GM21360 (cell line): ENCODE measurements around the gene P3H2.
A peak's percentile ranks its signal among the peaks of the same experiment; 100 is the strongest.

Source experiments
- ATAC-seq: cut with Tn5 transposase; IDR thresholded peaks from one replicate; pipeline ENCODE4 v1.9.1; 2021; ENCODE audit warnings: mild to moderate bottlenecking, moderate library complexity; ENCODE audit not compliant: unreplicated experiment

P3H2 gene

GRCh38 chr3:190058521-190059241 lies 62.0 kb downstream of the P3H2 start:
- ATAC-seq: no peak

DNA sequence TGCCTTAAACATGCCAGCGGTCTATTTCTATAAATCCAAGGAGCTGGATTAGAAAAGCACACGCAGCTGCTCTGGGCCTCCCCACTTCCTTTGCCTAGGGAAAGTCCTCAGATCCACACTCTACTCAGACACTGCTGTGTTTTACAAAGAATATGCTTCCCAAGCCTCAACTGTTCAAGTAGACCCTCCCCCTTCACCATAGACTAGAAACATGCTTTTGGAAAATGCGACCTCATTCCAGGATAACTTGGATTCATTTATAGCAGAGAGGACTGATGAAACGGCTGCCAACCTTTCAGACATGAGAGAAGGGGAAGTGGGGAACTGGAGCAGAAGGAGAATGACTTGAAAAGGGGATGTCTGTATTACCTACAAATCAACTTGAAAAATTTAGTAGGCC lies 64.0 kb downstream of the P3H2 start:
- ATAC-seq: no peak

DNA sequence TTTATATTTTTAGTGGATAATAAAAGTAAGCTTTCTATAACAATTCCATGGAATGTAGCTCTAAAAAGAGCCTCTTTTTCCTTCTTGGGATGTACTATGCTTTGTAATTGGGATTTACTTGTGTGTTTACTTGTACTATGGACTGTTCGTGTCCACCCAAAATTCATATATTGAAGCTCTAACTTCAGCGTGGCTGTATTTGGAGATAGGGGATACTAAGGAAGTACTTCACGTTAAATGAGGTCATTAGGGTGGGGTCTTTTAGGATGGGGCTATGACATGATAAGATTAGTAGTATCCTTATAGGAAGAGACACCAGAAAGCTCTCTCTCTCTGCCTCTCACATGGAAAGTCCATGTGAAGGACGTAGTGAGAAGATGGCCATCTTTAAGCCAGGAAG lies 64.9 kb downstream of the P3H2 start:
- no peak for ATAC-seq

DNA sequence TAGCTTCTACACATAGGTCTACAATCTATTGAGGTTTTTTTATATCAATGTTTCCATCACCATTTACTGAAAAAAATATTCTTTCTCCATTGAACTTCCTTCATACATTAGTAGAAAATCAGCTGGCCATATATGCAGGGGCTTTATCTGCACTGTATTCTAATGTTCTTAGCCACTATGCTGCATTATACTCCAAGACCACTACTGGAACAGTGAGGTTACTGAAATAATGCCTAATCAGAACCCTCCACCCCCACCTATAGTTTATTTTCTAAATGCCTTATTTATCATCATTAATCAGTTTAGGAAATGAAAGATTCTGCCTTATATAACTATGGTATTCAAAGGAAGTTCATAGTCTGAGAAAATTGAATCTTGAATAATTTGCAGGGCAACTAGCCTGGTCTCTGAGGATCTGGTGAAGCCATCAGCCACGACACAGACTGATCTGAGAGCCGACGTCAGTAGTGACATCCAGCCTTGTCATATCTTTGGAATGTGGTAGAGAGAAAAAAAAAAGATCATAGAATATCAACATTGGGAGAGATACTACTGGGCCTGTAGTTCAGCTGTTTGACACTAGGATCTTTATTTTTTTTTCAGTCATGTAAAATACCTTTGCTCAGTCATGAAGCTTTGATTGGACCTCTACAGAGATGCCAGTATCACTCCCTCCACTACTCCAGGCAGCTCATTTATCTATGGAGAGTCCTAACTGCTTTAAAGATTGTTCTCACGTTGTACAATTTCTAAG lies 66.6 kb downstream of the P3H2 start:
- no peak for ATAC-seq

GRCh38 chr3:190051641-190052040 lies 69.1 kb downstream of the P3H2 start:
- ATAC-seq: no peak

GRCh38 chr3:190048932-190049441 lies 71.7 kb downstream of the P3H2 start:
- no peak for ATAC-seq

- no peak for ATAC-seq
These were observed 75.7 kb downstream of the P3H2 start for GRCh38 chr3:190044974-190045373.

DNA sequence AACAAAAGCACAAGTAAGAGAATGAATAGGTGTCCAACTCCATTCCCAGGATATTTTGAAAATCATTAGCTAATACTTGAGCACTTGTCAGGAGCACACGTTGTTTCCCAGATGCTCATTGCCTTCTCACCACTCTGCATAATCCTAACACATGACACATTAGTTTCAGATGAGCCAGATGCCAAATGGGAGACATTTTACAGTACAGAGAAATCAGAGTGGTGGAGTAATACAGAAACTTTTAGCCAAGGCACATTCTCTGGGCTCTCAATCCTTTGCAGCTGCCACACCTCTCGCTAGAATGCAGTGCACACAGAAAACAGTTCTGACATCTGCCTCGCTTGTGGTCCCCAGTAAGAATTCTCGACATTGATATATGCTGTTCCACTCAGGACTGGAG lies 76.6 kb downstream of the P3H2 start:
- ATAC-seq: no peak

- no peak for ATAC-seq
These were observed 77.0 kb downstream of the P3H2 start for GRCh38 chr3:190043741-190044140.

- no peak for ATAC-seq
These were observed 78.1 kb downstream of the P3H2 start for GRCh38 chr3:190042558-190042957.

DNA sequence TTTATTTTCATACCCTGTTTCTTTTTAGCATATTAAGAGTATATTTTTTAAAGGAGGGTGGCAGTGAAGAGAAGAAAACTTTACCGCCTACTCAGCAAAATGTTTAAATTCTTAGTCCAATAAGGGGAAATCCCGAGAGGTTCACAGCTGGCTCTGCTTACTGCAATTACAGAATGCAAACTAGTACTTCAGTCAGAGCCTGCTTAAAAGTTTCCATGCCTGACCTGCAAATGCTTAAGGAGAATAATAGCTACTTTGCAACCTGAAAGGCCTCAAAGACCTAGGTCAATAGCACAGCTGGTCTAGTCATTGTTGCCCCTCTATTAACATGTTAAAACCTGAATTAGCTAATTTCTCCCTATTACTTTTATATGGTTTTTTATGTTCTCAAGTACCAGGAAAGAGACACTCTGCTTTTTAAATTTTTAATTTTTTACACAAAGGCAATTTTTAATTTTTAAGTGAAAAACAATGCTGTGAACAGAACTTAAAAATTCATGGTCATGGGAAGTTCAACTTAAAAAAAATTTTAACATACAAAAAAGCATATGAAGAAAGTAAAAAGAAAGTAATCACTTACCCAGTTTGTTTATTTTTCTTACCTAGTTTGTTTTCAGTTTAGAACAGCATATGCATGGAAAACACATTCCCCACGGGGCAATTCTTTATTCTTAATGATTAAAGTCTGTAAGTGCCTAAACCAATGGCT lies 79.2 kb downstream of the P3H2 start:
- peak; percentile 67 for ATAC-seq

DNA sequence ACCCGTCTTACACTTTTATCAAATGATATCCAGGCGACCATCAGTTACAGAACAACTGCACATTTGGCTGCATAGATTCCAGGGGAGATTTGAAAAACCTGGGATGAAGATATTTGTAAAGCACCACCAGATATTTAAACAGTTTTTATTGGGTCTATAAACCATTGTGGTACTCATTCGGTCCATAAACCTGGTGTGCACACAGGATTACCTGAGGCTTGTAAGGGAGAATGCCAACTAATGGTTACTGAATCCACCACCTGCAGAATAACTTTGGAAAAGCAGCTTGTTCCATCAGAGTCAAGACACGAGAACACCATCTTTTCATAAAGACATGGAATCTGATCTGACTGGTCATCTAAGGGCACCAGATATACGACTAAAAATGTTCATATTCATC lies 80.6 kb downstream of the P3H2 start:
- ATAC-seq: no peak

- no peak for ATAC-seq
These were observed 82.4 kb downstream of the P3H2 start for GRCh38 chr3:190038050-190038933.

DNA sequence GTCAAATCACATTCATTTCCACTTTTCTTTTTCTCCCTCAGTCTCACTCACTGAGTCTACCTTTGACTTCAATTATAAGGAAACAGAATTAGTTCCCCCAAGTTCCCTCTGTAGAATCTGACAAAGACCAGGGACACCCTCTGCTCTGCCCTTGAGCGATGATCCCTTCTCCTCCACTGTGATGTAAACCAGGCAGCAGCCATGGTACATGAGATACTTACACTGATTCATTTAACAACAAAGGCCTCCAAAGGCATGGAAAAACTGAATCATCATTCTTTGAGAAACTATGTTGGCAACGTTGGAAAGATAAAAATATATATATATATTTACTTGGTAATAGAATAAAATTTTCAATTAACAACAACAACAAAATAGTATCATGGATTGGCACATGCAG lies 84.1 kb downstream of the P3H2 start:
- no peak for ATAC-seq

DNA sequence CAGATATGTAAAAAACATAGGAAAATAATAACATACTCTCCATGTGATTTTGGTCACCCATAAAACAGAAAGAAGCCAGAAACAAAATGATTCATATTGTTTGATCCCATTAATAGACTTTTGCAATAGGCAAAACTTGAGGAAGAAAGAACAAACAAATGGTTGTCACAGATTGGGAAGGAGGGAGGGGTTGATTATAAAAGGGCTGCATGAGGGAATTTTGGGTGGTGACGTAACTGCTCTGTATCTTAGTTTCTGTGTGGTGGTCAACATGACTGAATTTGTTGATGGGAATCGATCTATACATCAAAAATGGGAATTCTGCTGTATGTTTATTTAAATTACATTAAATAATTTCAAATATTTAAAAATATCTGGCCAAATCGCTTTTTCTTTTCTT lies 86.3 kb downstream of the P3H2 start:
- no peak for ATAC-seq

- ATAC-seq: no peak
These were observed 87.8 kb downstream of the P3H2 start for GRCh38 chr3:190032923-190033322.

DNA sequence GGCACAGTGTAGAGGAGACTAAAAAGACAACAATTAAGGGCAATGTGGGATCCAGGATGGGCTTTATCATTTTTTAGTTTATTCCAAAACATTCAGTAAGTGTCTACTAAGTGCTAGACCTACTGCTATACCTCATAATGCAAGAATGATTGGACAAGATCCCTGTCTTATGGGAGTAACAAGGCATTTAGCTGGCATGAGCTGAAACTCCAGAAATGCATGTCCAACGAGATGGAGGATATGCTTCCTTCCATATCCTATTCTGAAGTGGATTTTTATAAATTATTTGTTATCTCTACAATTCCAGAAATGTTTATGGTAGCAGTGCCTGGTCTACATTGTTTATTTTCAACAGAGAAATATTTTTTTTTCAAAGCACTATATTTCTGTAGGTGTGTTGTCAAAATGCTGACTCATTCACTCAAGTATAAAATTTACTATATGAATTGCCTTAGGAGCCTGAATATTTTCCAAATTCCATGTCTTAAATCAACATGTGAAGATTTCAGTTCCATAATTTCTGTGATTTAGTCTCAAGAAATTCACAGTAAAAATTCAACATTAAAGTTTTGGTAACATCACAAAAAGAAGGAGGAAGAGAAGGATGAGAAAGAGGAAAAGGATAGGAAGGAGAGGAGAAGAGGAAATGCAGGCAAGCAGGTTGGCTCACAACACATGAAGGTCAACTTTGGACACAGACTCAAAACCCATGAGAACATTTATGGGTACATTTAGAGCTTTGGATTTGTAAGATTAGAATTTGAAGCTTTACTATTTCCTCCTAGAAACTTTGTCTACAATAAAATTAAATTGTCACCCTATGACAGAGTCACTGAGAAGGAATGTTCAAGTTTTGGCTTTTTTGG lies 88.6 kb downstream of the P3H2 start:
- ATAC-seq: no peak

DNA sequence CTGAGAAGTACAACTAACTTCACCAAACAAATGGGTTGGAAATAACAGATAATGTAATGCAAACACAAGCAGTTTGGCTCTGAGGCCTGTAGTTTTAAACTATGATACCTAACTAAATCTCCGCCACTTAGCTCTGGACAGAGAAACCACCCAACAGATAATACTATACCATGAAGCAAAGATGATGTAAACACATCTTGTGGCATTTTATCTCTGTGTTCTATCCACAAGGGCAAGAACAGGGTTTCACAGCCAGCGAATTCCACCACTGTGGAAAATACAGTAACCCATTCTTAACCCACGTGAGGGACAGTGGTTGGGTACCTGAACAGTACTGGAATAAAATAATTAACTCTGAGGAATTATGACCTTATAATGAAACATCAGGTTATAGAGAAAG lies 93.6 kb downstream of the P3H2 start:
- ATAC-seq: no peak

DNA sequence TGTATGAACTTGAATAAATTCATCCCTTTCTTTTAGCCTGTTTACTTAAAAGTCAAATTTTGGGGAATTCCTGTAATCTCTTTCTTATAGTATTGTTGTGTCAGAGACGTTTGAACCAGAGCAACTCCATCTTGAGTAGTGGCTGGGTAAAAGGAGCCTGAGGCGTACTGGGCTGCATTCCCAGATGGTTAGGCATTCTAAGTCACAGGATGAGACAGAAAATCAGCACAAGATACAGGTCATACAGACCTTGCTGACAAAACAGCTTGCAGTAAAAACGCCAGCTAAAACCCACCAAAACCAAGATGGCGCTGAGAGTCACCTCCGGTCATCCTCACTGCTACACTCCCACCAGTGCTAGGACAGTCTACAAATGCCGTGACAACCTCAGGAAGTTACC lies 94.5 kb downstream of the P3H2 start:
- ATAC-seq: no peak

GRCh38 chr3:190024912-190025311 lies 95.8 kb downstream of the P3H2 start:
- no peak for ATAC-seq
